ENCODE data around the gene COX4I2. TPM values are rescaled to one million over a fixed set of nuclear protein-coding genes. Genes with fewer than 3 reads are reported as not detected.

The COX4I2 gene
- polyA plus RNA-seq, 1 experiment = not detected

- Histone ChIP-seq H3K27me3 (ENCODE audit: control insufficient read depth, insufficient read depth, low read length) (peaks cover 4% of the 10 kb centered on the region; the same call in 1 of the 2 replicates), H3K4me3 (ENCODE audit: low read depth, low read length) (no peak overlapping the region), H3K36me3 (ENCODE audit: control insufficient read depth, insufficient read depth, low read length) (no peaks in the 10 kb centered on the region)
- ChIA-PET CTCF (interaction anchor here (0.6 to 3.5 kb wide), 3 partner anchors 26 to 85 kb away, joined by 3 to 16 read pairs (median 3); no protein-coding TSS in a partner anchor), POLR2A (interaction anchor here (0.5 kb wide), 1 partner anchor 8 kb away, joined by 9 read pairs; no protein-coding TSS in a partner anchor)
- no peak for TF ChIP-seq CTCF (IDR thresholded peaks at IDR 0.05; ENCODE audit: insufficient read depth, low read depth, low read length)
- DNase-seq (ENCODE audit: low read depth) = no peak
Observed at GRCh38 chr20:31638816-31639215, 1.1 kb downstream of the COX4I2 start.

DNA sequence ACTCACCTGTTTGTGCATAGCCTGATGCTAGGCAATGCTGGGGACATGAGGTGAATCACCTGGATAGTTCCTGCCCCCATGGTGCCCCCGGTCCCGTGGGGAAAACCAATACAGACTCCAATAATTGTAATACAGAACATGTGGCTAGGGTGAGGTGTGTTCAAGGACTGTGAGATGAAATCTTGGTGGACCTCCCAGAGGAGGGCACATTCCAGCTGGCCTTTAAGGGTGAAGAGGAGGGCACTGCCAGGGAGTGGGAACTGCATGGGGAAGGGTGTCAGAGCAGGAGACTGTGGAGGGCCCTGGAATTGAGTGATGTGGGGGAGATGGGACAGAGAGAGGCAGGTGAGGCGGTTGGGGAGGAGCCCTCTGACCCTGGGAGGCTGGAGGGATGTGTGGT is 2.5 kb downstream of the COX4I2 start:
- ChIA-PET CTCF (interaction anchor here (0.9 to 3.5 kb wide), 4 partner anchors 47 to 311 kb away, joined by 3 to 16 read pairs (median 4); partner anchors contain the start of gene PDRG1), POLR2A (no interaction called here)
- no peak for DNase-seq (ENCODE audit: low read depth)
- Histone ChIP-seq H3K27me3 (ENCODE audit: control insufficient read depth, insufficient read depth, low read length) (peaks cover 4% of the 10 kb centered on the region; the same call in 1 of the 2 replicates), H3K36me3 (ENCODE audit: control insufficient read depth, insufficient read depth, low read length) (no peaks in the 10 kb centered on the region), H3K4me3 (ENCODE audit: low read depth, low read length) (no peak overlapping the region)
- TF ChIP-seq CTCF (IDR thresholded peaks at IDR 0.05; ENCODE audit: insufficient read depth, low read depth, low read length) = no peak

- Histone ChIP-seq H3K27me3 (ENCODE audit: control insufficient read depth, insufficient read depth, low read length) (peaks cover 4% of the 10 kb centered on the region; the same call in 1 of the 2 replicates), H3K4me3 (ENCODE audit: low read depth, low read length) (no peak overlapping the region), H3K36me3 (ENCODE audit: control insufficient read depth, insufficient read depth, low read length) (no peaks in the 10 kb centered on the region)
- CTCF ChIA-PET = interaction anchor here (0.6 to 3.5 kb wide), 4 partner anchors 29 to 154 kb away, joined by 3 to 16 read pairs (median 4); no protein-coding TSS in a partner anchor
- no peak for TF ChIP-seq CTCF (IDR thresholded peaks at IDR 0.05; ENCODE audit: insufficient read depth, low read depth, low read length)
- no peak for DNase-seq (ENCODE audit: low read depth)
- POLR2A ChIA-PET = no interaction called here
Observed at GRCh38 chr20:31641391-31641790, 3.7 kb downstream of the COX4I2 start.

- Histone ChIP-seq H3K27me3 (ENCODE audit: control insufficient read depth, insufficient read depth, low read length) (peaks cover 4% of the 10 kb centered on the region; the same call in 1 of the 2 replicates), H3K4me3 (ENCODE audit: low read depth, low read length) (no peak overlapping the region), H3K36me3 (ENCODE audit: control insufficient read depth, insufficient read depth, low read length) (no peaks in the 10 kb centered on the region)
- POLR2A ChIA-PET = interaction anchor here (0.6 kb wide), 1 partner anchor 27 kb away, joined by 9 read pairs; no protein-coding TSS in a partner anchor
- TF ChIP-seq CTCF (IDR thresholded peaks at IDR 0.05; ENCODE audit: insufficient read depth, low read depth, low read length) = no peak
- no peak for DNase-seq (ENCODE audit: low read depth)
- CTCF ChIA-PET = interaction anchor here (2.7 to 2.8 kb wide), 2 partner anchors 9 to 81 kb away, joined by 12 to 23 read pairs; no protein-coding TSS in a partner anchor
Observed at GRCh38 chr20:31642837-31643236, 5.1 kb downstream of the COX4I2 start.

GRCh38 chr20:31643522-31643921 is 5.8 kb downstream of the COX4I2 start:
- Histone ChIP-seq H3K36me3 (ENCODE audit: control insufficient read depth, insufficient read depth, low read length) (no peaks in the 10 kb centered on the region), H3K4me3 (ENCODE audit: low read depth, low read length) (no peak overlapping the region), H3K27me3 (ENCODE audit: control insufficient read depth, insufficient read depth, low read length) (peaks cover 4% of the 10 kb centered on the region; the same call in 1 of the 2 replicates)
- POLR2A ChIA-PET = no interaction called here
- TF ChIP-seq CTCF (IDR thresholded peaks at IDR 0.05; ENCODE audit: insufficient read depth, low read depth, low read length) = no peak
- CTCF ChIA-PET = interaction anchor here (2.7 to 2.8 kb wide), 2 partner anchors 10 to 81 kb away, joined by 12 to 23 read pairs; no protein-coding TSS in a partner anchor
- no peak for DNase-seq (ENCODE audit: low read depth)
